Esophagus squamous epithelium (tissue), 5 donors: ENCODE data around the gene SVOP. TPM values are rescaled to one million over a fixed set of nuclear protein-coding genes. Genes with fewer than 3 reads are reported as not detected.
"Not testable (repeated sequence)": the region's sequence is repeated elsewhere in the genome, so short reads cannot be mapped to it uniquely, and the experiment has no call there.

ENCODE experiments used
- DNase-seq: peaks from one replicate; lab custom pipeline; 2025; lab: John Stamatoyannopoulos, UW
- H3K27ac ChIP-seq, 4 donors: fragments of 200-600 bp; sonication (generic); one replicate each; pipeline ENCODE4 v1.5.1; 2016 to 2019; ENCODE audit warnings: mild to moderate bottlenecking in 1 of 4
- H3K27me3 ChIP-seq, 4 donors: fragments of 200-600 bp; sonication (generic); 1 replicate in 3 of 4; 2 replicates in 1 of 4; pipeline versions ENCODE4 v1.5.1 to v1.6.0; 2017 to 2021; ENCODE audit warnings: antibody characterized with exemption in 1 of 4
- H3K36me3 ChIP-seq, 3 donors: fragments of 200-600 bp; sonication (generic); one replicate each; pipeline ENCODE4 v1.5.1; 2016 to 2019
- H3K4me1 ChIP-seq, 3 donors: fragments of 200-600 bp; sonication (generic); one replicate each; pipeline ENCODE4 v1.5.1; 2017 to 2019
- H3K4me3 ChIP-seq, 4 donors: fragments of 200-600 bp; sonication (generic); 1 replicate in 3 of 4; 2 replicates in 1 of 4; pipeline ENCODE4 v1.5.1; 2016 to 2019; ENCODE audit warnings: mild to moderate bottlenecking in 2 of 4, moderate library complexity in 1 of 4
- H3K9me3 ChIP-seq, 3 donors: fragments of 200-600 bp; sonication (generic); one replicate each; pipeline ENCODE4 v1.5.1; 2016 to 2019
- CTCF ChIP-seq, 6 experiments: fragments of 450-650 bp in 4 of 6; fragments of 200-600 bp in 2 of 6; sonication (generic) in 2 of 6; IDR thresholded peaks; one replicate each; pipeline ENCODE4 v1.5.1; 2016 to 2019; ENCODE audit warnings: antibody characterized with exemption in 6 of 6, mild to moderate bottlenecking in 4 of 6, moderate library complexity in 4 of 6
- POLR2A ChIP-seq, 4 donors: fragments of 450-650 bp; IDR thresholded peaks; one replicate each; pipeline ENCODE4 v1.6.1; 2017; ENCODE audit warnings: antibody characterized with exemption in 4 of 4, mild to moderate bottlenecking in 4 of 4, moderate library complexity in 3 of 4
- WGBS, 2 donors: methylation state at CpG; one replicate each; pipeline ENCODE4 v1.1.5; 2018; 5-methylcytosine and 5-hydroxymethylcytosine counted together
- intact Hi-C: fragments of 100-400 bp; cut with DNase I; formaldehyde crosslinking; loops from one replicate; pipeline ENCODE4 v1.15.0; 2022
- small RNA-seq, 4 donors: library from RNA; depleted of rRNA; stranded (forward); fragments of <200 nt; gene quantifications; one replicate each; pipeline ENCODE3, GENCODE V24; 2016
- total RNA-seq, 4 donors: library from RNA; depleted of rRNA; stranded (reverse); fragments of >200 nt; gene quantifications; one replicate each; pipeline ENCODE4 v1.1.0, GENCODE V29; 2016
- donor health status: DM: yes; HTN: yes; CAD: no.

The SVOP gene
- total RNA-seq, 4 donors from 2014 or later = not detected

GRCh38 chr12:108859923-108860291 is 161.0 kb downstream of the SVOP start:
- no peak overlapping the region for H3K4me3 ChIP-seq
- H3K27ac ChIP-seq = no peak overlapping the region
- peaks cover 19 to 52% (median 23%) of the 10 kb centered on the region in 3 donors for H3K4me1 ChIP-seq
- intact Hi-C loops = loop anchor here (5.0 to 10.0 kb wide), 3 partner anchors 92 to 285 kb away; partner anchors contain the start of gene CORO1C
- DNase-seq = no peak
- WGBS, 2 donors = 73 to 91% methylated on average over 1 of the region's 1 CpG
- H3K9me3 ChIP-seq = no peaks in the 10 kb centered on the region
- no peaks in the 10 kb centered on the region for H3K27me3 ChIP-seq
- no peaks in the 10 kb centered on the region for H3K36me3 ChIP-seq
- no peak for TF ChIP-seq POLR2A (IDR thresholded peaks at IDR 0.05)
- TF ChIP-seq CTCF (IDR thresholded peaks at IDR 0.05) = no peak

GRCh38 chr12:108859141-108859922 is 161.5 kb downstream of the SVOP start:
- not testable (repeated sequence) for DNase-seq, H3K4me3 ChIP-seq, H3K36me3 ChIP-seq, H3K27me3 ChIP-seq, H3K9me3 ChIP-seq
- 43 to 48% methylated on average over 4 to 6 of the region's 6 CpGs for WGBS, 2 donors
- intact Hi-C loops = loop anchor here (5.0 to 10.0 kb wide), 2 partner anchors 93 to 125 kb away; partner anchors contain the start of gene CORO1C
- Histone ChIP-seq H3K27ac (peak overlapping the region in 2 of 4 donors; percentile 24 to 96), H3K4me1 (peaks cover 23 to 58% (median 29%) of the 10 kb centered on the region in 3 donors)

GRCh38 chr12:108858311-108859074 is 162.4 kb downstream of the SVOP start:
- Histone ChIP-seq H3K4me1 (peaks cover 32 to 66% (median 37%) of the 10 kb centered on the region in 3 donors), H3K36me3 (no peaks in the 10 kb centered on the region), H3K9me3 (no peaks in the 10 kb centered on the region), H3K27ac (peak overlapping the region; percentile 89 to 99 (median 97)), H3K27me3 (no peaks in the 10 kb centered on the region), H3K4me3 (peak overlapping the region; percentile 67 to 95 (median 80))
- intact Hi-C loops = loop anchor here (5.0 to 10.0 kb wide), 2 partner anchors 94 to 124 kb away; partner anchors contain the start of gene CORO1C
- DNase-seq = no peak
- 12 to 18% methylated on average over 17 to 18 of the region's 18 CpGs for WGBS, 2 donors
- TF ChIP-seq POLR2A (IDR thresholded peaks at IDR 0.05) (no peak), CTCF (IDR thresholded peaks at IDR 0.05) (no peak)

Small RNAs within 50 kb of the gene (small RNA-seq; reads per million reads assigned to genes)
- gene AC190387.1 (0 reads per million in 4 donors), gene RNA5SP372 (0 to 0.18 (median 0) reads per million in 4 donors), gene RNU6-361P (0 reads per million in 4 donors)

Other genes starting within 250 kb of the SVOP start
- gene SSH1, start 163.5 kb downstream of the SVOP start, total RNA-seq = 10 to 100 TPM; 10.1 to 25.5 (median 12.6) TPM
- gene DAO, start 141.0 kb downstream of the SVOP start, total RNA-seq = not detected
- gene USP30, start 31.5 kb upstream of the SVOP start, total RNA-seq = 10 to 100 TPM in 1 of 4 donors, 1 to 10 TPM in 3; 6.3 to 13.0 (median 8.7) TPM
- 10 to 100 TPM in 3 of 4 donors, 1 to 10 TPM in 1; 7.9 to 20.6 (median 14.8) TPM for gene ALKBH2, start 72.4 kb upstream of the SVOP start, total RNA-seq
- 10 to 100 TPM; 28.0 to 43.1 (median 38.7) TPM for gene UNG, start 76.5 kb upstream of the SVOP start, total RNA-seq
- 10 to 100 TPM in 3 of 4 donors, 1 to 10 TPM in 1; 5.9 to 48.4 (median 27.3) TPM for gene ACACB, start 95.5 kb upstream of the SVOP start, total RNA-seq